Measurements from ENCODE around the gene SBF2.
A peak's percentile ranks its signal among the peaks of the same experiment; 100 is the strongest.
"Not testable (repeated sequence)": the region's sequence is repeated elsewhere in the genome, so short reads cannot be mapped to it uniquely, and the experiment has no call there.

Gene SBF2

DNA sequence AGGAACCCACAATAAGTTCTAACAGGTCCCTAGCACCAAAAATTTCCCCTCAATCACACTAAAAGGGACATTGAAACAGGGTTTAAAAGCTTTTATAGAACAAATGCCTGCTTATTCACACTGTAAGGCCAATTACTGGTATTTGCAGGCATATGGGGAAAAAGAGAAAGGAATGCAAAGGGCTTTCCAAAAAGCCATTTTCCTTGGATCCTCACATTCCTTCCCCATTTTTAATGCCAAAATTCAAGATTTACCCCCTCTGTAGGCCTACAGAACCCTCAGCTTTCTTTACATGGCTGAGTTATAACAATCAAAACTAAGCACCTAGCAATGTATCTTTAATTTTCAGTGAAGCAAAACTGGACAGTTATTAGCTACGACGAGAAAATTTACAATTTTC, 102.0 kb downstream of the SBF2 start:
- DNase-seq (ENCODE audit: low read depth) = no peak

GRCh38 chr11:10181811-10182210, 112.2 kb downstream of the SBF2 start:
- peak; percentile 38 for DNase-seq (ENCODE audit: low read depth)

DNA sequence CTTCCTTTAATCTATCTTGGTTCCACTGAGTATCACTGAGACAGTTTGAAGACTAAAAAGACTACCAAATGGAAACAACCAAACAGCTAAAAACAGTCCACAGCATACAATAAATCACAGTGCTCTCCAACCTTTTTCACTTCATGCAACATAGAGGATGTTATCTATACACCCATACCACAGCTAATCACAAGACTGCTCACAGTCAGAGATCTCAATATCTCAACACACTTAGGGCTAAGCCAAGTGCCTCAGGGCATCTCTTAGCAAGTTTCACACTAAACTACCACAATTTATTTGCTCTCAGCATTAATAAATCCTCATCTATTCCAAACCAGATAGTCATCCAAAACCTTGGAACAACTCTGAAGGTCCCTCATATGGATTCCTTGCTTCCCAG, 129.4 kb downstream of the SBF2 start:
- no peak for DNase-seq (ENCODE audit: low read depth)

- DNase-seq (ENCODE audit: low read depth) = no peak
Observed at GRCh38 chr11:10162222-10162621, 131.8 kb downstream of the SBF2 start.

DNA sequence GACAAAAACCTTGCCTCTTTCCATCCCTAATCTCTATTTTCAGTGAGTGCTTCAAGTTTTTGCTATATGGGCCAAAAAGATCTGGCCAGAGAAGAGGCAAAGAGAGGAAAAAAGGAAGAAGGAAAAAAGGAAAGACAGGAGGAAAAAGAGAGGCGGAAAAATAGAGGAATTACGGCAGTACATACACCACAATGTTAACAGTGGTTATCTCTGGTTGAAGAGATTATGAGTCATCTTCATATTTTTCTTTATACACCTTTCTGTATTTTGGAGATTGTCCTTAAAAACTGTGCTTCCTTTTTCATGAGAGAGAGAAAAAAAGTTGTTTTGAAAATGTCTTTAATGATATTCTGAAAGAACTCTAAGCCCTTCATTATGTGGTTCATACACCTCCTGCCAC, 133.7 kb downstream of the SBF2 start:
- peak; percentile 15 for DNase-seq (ENCODE audit: low read depth)

DNA sequence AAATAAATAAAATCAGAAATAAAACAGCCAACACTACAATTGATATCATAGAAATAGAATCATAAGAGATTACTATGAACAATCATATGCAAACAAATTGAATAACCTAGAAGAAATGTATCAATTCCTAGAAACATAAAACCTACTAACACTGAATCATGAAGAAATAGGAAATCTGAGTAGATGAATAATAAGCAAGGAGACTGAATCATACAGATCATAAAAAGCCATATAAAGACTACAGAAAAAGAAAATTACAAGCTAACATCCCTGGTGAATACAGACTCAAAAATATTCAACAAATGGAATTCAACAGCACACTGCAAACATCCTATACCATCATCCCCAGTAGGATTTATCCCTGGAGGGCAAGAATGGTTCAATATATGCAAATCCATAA, 135.6 kb downstream of the SBF2 start:
- no peak for DNase-seq (ENCODE audit: low read depth)

- no peak for DNase-seq (ENCODE audit: low read depth)
Observed at GRCh38 chr11:10155793-10156490, 138.1 kb downstream of the SBF2 start.

DNA sequence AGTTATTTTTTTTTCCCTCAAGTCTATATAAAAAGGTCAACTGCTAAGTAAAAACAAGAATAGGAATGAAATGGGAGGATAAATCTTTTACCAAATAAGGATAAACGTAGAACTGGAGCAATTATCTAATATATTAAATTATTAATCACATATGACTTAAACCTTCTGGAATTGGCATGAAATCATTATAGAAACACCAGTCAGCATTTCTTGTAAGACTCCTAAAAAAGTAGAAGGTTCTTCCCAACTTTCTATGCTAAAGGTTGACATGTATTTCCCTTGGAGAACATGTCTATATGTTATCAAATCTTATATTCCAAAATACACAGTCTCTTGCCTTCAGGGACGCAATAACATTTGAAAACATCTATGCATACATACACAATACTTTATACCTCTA, 143.2 kb downstream of the SBF2 start:
- no peak for DNase-seq (ENCODE audit: low read depth)

DNA sequence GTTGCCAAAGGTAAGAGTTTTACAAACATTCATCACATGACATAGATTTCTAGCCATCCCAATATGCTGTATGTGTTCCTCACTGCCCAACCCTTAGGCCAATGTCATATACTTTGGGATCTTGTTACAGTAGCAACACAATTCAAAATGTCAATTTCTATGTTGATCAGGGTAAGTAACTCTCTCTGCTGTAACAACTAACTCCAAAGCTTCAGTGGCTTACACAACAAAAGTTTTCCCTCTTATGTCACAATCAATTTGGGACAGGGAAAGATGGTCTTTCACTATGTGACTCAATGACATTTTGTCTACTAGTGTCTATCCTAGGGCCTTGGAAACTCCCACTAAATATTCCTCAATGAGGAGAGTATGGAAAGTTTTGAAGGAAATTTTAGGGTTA, 144.5 kb downstream of the SBF2 start:
- DNase-seq (ENCODE audit: low read depth) = no peak

GRCh38 chr11:10147195-10147594, 146.8 kb downstream of the SBF2 start:
- no peak for DNase-seq (ENCODE audit: low read depth)

DNA sequence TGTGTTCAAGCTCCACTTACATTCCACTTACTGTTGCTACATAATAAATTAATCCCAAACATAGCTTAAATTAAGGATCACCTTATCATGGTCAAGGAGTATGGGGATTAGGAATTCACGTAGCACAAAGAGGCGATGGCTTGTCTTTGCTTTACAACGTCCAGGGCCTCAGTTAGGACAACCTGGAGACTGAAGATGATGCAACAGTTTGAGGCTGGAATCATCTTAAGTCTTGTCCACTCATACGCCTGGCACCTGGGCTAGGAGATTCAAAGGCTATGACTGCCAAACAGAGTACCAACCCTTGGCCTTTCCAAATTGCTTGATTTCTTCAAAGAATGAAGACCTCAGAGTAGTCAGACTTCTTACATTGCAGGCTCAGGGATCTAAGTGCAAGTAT, 149.1 kb downstream of the SBF2 start:
- peak; percentile 7 for DNase-seq (ENCODE audit: low read depth)

- DNase-seq (ENCODE audit: low read depth) = peak; percentile 79
Observed at GRCh38 chr11:10139656-10140055, 154.4 kb downstream of the SBF2 start.

GRCh38 chr11:10139143-10139542, 154.9 kb downstream of the SBF2 start:
- DNase-seq (ENCODE audit: low read depth) = no peak

- DNase-seq (ENCODE audit: low read depth) = no peak
Observed at GRCh38 chr11:10134975-10135481, 159.0 kb downstream of the SBF2 start.

DNA sequence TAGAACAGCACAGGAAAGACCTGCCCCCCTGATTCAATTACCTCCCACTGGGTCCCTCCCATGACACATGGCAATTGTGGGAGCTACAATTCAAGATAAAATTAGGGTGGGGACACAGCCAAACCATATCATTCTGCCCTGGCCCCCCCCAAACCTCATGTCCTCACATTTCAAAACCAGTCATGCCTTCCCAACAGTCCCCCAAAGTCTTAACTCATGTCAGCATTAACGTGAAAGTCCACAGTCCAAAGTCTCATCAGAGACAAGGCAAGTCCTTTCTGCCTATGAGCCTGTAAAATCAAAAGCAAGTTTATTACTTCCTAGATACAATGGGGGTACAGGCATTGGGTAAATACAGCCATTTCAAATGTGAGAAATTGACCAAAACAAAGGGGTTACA, 159.8 kb downstream of the SBF2 start:
- DNase-seq (ENCODE audit: low read depth) = not testable (repeated sequence)

DNA sequence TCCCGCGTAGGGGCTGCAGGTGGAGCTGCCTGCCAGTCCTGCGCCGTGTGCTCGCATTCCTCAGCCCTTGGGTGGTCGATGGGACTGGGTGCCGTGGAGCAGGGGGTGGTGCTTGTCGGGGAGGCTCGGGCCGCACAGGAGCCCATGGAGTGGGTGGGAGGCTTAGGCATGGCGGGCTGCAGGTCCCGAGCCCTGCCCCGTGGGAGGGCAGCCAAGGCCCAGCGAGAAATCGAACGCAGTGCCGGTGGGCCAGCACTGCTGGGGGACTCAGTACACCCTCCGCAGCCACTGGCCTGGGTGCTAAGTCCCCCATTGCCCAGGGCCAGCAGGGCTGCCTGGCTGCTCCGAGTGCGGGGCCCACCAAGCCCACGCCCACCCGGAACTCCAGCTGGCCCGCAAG, 160.8 kb downstream of the SBF2 start:
- DNase-seq (ENCODE audit: low read depth) = not testable (repeated sequence)

DNA sequence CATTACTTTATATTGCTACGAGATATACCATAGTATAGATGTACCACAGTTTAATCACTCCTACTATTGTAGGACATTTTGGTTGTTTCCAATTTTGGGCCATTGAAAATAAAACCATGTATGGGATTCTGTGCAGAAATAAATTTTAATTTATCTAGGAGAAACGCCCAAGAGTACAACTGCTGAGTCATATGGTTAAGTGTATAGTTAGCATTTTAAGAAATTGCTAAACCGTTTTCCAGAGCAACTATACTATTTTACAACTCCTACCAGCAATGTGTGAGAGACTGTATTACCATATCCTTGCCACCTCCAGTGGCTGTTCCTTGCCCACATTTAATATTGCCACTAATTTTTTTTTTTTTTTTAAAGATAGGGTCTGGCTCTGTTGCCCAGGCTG, 163.1 kb downstream of the SBF2 start:
- DNase-seq (ENCODE audit: low read depth) = no peak

DNA sequence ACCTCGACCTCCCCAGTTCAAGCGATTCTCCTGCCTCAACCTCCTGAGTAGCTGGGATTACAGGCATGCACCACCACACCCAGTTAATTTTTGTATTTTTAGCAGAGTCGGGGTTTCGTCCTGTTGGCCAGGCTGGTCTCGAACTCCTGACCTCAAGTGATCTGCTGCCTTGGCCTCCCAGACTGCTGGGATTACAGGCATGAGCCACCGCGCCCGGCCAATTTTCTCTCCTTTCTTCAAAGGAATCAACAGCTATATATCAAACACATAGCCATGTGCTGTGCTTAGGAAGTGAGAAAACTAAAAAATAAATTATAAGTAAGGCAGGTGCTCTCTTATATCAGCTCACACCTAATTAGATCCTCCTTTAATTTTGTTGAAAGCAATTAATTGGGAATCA, 164.8 kb downstream of the SBF2 start:
- DNase-seq (ENCODE audit: low read depth) = not testable (repeated sequence)

DNA sequence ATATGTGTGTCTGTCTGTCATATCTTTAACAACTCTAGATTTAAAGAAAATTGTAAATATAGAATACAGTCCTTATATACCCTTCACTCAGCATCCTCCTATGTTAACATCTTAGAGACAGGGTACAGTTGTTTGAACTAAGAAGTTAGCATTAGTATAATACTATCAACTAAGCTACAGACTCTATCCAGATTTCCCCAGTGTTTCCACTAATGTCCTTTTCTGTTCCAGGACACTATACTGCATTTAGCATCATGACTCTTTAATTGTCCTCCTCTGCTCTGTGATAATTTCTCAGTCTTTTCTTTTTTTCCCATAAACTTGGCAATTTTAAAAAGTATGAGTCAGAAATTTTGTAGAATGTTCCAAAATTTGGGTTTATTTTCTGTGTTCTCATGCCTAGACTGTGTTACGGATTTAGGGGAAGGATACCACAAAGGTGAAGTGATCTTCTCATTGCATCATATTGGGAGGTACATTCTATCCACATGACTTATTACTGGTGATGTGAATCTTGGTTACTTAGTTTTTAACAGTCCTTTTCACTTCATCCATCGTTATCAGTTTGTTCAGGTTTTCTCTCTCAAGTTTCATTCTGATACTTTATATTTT, 168.4 kb downstream of the SBF2 start:
- no peak for DNase-seq (ENCODE audit: low read depth)

GRCh38 chr11:10122326-10123197, 171.5 kb downstream of the SBF2 start:
- DNase-seq (ENCODE audit: low read depth) = peak; percentile 68

GRCh38 chr11:10118865-10119264, 175.2 kb downstream of the SBF2 start:
- DNase-seq (ENCODE audit: low read depth) = no peak

GRCh38 chr11:10117709-10118351, 176.2 kb downstream of the SBF2 start:
- peak; percentile 52 for DNase-seq (ENCODE audit: low read depth)
